KG1 (cell line): ENCODE data around the gene HAUS5.

Experiments used
- DNase-seq: peaks from one replicate; lab custom pipeline; 2025; lab: John Stamatoyannopoulos, UW

Gene HAUS5

GRCh38 chr19:35607661-35608060 is 4.9 kb upstream of the HAUS5 start:
- no peak for DNase-seq

- DNase-seq, result no peak
Measured at GRCh38 chr19:35608251-35608650, 4.3 kb upstream of the HAUS5 start.

GRCh38 chr19:35609851-35610353 is 2.6 kb upstream of the HAUS5 start:
- no peak for DNase-seq

- no peak for DNase-seq
Measured at GRCh38 chr19:35612224-35612558, 344 bp upstream of the HAUS5 start.

- no peak for DNase-seq
Measured at GRCh38 chr19:35613574-35613973, 1.0 kb downstream of the HAUS5 start.

- DNase-seq, result no peak
Measured at GRCh38 chr19:35615036-35615435, 2.5 kb downstream of the HAUS5 start.

- no peak for DNase-seq
Measured at GRCh38 chr19:35618857-35619256, 6.3 kb downstream of the HAUS5 start.

- DNase-seq, result no peak
Measured at GRCh38 chr19:35619290-35619923, 6.9 kb downstream of the HAUS5 start.

GRCh38 chr19:35620001-35620400 is 7.5 kb downstream of the HAUS5 start:
- DNase-seq, result no peak

GRCh38 chr19:35621708-35622107 is 9.2 kb downstream of the HAUS5 start:
- no peak for DNase-seq

GRCh38 chr19:35622750-35623149 is 10.2 kb downstream of the HAUS5 start:
- no peak for DNase-seq

- DNase-seq, result no peak
Measured at GRCh38 chr19:35623327-35624010, 10.9 kb downstream of the HAUS5 start.

- no peak for DNase-seq
Measured at GRCh38 chr19:35628264-35628564, 15.7 kb downstream of the HAUS5 start.

GRCh38 chr19:35628565-35629331 is 16.2 kb downstream of the HAUS5 start, which contains the start of gene RBM42:
TSS of gene RBM42 (plus strand) at chr19:35629036. CDS start at chr19:35629154, 118 bp downstream.
- DNase-seq, result peak; percentile 88

GRCh38 chr19:35629332-35629633 is 16.7 kb downstream of the HAUS5 start:
- no peak for DNase-seq

- no peak for DNase-seq
Measured at GRCh38 chr19:35633727-35634440, 21.3 kb downstream of the HAUS5 start.

- DNase-seq, result no peak
Measured at GRCh38 chr19:35636651-35637050, 24.1 kb downstream of the HAUS5 start.

- no peak for DNase-seq
Measured at GRCh38 chr19:35637165-35637564, 24.6 kb downstream of the HAUS5 start.

- no peak for DNase-seq
Measured at GRCh38 chr19:35639321-35639639, 26.7 kb downstream of the HAUS5 start.

GRCh38 chr19:35639863-35640262 is 27.3 kb downstream of the HAUS5 start:
- no peak for DNase-seq

GRCh38 chr19:35641515-35642151 is 29.1 kb downstream of the HAUS5 start, which contains the start of gene ETV2:
TSS of gene ETV2 (plus strand) at chr19:35641745. CDS start at chr19:35642461, 716 bp downstream.
- no peak for DNase-seq

GRCh38 chr19:35642312-35642711 is 29.8 kb downstream of the HAUS5 start:
- no peak for DNase-seq
